NCI-H2081 treated with DMSO at 0.1 percent for 48 hours (cell line): ENCODE results near the gene PLA2G1B.
A peak's percentile ranks its signal among the peaks of the same experiment; 100 is the strongest.

Experiments
- DNase-seq: peaks from one replicate; lab custom pipeline; 2025; lab: John Stamatoyannopoulos, UW

The PLA2G1B gene

DNA sequence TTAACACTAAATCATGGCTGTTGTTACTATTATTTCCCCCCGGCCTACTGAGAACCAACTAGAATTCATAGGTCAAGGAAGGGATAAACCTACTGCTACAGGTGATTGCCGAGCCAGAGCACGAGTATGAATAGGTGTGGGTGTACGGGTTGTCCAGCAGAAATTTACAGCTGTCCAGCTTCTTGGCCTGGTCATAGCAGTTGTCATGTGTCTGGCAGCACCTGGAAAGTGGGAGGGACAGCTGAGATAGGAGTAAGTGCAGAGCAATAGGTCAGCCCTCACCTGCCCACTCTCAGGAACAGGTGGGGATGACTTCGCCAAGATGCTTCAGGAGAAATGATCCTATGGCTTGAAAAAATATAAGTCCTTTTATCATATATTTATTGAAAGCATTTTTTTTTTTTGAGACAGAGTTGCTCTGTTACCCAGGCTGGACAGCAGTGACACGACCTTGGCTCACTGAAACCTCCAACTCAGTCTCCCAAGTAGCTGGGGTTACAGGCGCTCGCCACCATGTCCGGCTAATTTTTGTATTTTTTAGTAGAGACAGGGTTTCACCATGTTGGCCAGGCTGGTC, 2.6 kb downstream of the PLA2G1B start:
- DNase-seq, result no peak

GRCh38 chr12:120323772-120324171, 3.8 kb downstream of the PLA2G1B start:
- DNase-seq, result no peak

DNA sequence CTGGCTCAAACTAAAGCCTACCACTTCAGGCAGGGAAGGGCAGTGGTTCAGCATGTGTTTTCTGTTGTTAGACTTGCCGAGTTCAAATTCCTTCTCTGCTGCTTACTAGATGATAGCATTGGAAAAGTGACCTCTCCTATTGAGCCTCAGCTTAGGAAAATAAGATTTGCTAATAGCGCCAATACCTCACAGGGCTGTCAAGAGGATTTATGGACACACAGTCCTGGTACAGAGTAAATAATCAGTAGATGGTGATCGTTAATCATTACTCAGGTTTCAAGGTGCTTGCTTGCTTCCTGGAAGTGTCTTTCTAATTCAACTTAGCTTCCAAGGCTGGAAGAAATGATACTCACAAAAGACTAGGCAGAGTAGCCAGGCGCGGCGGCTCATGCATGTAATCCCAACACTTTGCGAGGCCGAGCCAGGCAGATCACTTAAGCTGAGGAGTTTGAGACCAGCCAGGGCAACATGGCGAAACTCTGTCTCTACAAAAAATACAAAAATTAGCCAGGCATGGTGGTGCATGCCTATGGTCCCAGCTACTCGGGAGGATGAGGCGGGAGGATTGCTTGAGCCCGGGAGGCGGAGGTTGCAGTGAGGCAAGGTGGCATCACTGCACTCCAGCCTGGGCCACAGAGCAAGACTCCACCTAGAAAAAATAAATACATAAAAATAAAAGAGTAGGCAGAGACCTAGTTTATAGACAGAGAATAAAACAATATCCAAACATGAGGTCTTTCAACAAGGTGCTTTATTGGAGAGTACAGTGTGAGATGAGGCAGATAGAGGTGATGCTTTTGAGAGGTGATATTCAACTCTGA, 6.0 kb downstream of the PLA2G1B start:
- no peak for DNase-seq

GRCh38 chr12:120317224-120318105, 10.1 kb downstream of the PLA2G1B start:
- DNase-seq, result peak; percentile 98

DNA sequence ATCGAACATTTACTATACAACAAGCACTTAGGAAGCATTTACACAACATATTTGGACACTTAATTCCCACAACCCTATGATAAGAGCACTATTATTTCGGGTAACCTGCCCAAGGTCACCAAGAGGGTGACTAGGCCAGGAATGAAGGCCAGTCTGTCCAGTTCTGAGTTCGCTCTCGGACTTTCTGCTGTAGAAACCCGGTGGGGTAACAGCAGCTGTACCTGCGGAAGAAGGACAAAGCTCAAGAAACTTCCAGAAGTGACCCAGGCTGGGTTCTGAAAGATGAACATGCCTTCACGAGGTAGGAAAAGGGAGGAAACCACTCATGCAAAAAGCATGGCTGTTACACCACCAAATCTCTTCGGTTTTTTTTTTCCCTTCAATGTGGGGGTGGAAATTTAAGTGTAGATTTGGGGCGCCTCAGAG, 10.8 kb downstream of the PLA2G1B start:
- no peak for DNase-seq

- no peak for DNase-seq
Observed at GRCh38 chr12:120314220-120314619, 13.4 kb downstream of the PLA2G1B start.

DNA sequence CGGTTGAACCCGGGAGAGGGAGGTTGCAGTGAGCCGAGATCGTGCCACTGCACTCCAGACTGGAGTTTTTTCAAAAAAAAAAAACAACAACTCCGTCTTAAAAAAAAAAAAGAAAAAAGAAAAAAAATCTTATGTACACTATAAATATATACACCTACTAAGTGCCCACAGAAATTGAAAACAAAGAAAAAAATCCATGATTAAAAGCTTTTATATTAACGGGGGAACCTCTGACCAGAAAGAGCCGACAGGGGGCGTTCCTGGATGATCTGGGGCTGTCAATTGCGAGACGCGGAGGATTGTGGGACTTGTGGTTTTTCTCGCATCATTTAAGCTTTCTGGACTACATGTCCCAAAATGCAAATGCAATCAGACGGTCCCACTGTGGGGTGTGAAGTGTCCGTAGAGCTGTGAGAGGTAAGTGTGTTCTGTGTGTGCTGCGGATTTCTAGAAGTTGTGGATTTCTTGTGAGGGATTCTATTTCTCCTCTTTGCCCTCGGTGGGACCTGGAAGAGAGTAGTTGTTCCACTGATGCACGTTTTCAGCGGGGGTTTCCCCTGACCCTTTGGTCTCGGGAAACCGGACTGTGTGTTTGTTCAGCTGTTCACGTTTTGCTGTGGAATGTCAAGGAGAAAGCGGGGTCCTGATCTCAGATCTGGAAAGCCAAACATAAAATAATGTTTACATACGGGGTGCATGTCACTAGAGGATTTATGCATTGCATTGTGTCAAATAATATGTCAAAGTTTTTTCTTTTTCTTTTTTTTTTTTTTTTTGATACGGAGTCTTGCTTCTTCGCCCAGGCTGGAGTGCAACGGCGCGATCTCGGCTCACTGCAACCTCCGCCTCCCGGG, 25.4 kb downstream of the PLA2G1B start, which contains the start of gene SIRT4:
SIRT4 (plus strand) TSS at position 360 of the 854 bp plus-strand sequence. CDS start 1,241 bp downstream, outside the sequence.
- peak; percentile 76 for DNase-seq

- peak; percentile 81 for DNase-seq
Observed at GRCh38 chr12:120292661-120293531, 34.7 kb downstream of the PLA2G1B start, which contains the start of gene RNU4-1. Gene RNU4-1 (minus strand): TSS chr12:120293237.

- DNase-seq, result no peak
Observed at GRCh38 chr12:120292411-120292660, 35.2 kb downstream of the PLA2G1B start.

DNA sequence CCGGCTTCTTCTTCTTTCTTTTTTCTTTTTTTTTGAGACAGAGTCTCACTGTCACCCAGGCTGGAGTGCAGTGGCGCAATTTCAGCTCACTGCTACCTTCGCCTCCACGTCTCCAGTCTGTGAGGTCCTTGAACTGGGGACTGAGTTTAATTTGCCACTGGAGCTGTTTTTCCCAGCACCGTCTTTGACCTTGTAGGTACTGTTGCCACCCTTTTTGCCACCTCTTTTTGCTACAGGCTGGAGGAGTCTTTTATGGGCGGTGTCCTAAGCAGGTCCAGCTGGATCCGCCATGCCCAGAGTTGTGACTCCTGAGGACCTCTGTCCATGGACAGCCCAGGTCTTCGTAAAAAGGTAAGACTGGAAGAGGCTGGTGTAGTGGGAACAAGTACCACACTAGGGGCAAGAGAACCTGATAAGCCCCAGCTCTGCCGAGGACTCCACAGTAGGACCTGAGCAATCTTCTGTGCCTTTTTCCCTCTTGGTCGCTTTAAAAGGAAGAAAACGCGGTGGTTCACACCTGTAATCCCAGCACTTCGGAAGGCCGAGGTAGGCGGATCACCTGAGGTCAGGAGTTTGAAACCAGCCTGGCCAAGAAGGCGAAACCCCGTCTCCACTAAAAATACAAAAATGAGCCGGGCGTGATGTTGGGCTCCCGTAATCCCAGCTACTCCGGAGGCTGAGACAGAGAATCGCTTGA, 36.8 kb downstream of the PLA2G1B start:
- DNase-seq, result no peak

DNA sequence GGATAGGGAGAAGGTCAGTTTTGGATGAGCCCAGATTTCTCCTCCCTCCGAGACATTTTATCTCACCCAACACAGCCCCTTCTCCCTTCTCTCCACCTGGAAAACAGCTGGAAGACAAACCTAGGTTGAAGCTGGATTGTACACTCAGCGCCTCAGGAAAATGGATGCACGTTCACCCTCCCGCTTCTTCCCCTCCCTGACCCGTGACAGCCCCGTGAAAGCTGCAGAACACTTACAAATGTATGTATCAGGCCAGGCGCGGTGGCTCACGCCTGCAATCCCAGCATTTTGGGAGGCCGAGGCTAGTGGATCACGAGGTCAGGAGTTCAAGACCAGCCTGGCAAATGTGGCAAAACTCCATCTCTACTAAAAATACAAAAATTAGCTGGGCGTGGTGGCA, 40.1 kb downstream of the PLA2G1B start:
- DNase-seq, result no peak

DNA sequence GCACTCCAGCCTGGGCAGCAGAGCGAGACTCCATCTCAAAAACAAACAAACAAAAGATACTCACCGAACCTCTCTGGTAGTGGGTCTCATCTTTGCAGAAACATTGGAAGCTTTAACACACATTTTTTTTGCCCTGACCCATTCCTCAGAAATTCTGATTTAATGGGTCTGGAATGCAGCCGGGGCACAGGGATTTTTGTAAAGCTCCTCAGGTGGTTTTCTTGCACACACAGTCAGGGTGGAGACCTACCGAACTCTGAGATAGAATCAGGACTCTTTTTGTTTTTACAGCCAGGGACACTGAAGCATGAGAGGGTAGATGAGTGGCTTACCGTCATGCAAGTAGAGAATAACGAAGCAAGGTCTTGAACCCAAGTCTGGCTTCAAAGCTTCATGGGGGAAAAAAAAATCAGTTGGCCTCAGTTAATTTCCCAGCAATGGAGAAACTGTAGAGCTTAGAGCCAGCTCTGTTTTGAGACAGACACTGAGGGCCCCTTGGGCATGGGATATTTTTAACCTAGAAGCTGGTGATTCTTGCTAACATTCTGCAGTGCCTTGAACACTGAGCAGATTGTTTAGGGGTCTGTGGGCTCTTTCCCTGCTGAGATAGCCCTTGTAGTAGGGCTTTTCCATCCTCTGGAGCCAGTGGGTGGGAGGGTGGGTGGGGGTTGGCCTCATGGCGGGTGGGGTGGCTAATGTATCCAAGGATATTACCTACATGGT, 40.6 kb downstream of the PLA2G1B start:
- DNase-seq, result no peak

DNA sequence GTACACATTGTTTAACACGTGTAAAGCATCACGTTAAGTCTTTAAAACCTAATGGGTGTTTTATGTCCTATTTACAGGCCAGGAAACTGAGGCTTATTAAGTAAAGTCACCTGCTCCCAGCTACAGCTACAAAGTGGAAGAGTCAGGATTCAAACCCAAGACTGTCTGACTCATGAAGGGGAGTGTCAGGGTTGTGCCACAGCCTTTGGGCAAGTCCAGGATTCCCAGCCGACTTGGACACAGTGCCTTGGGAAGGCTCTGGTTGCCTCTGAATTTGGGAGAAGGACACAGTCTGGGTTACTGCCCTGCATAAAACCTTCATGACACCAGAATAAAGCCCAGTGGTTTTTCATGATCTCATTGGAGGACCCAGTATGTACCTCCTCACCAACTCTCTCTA, 43.2 kb downstream of the PLA2G1B start:
- no peak for DNase-seq

DNA sequence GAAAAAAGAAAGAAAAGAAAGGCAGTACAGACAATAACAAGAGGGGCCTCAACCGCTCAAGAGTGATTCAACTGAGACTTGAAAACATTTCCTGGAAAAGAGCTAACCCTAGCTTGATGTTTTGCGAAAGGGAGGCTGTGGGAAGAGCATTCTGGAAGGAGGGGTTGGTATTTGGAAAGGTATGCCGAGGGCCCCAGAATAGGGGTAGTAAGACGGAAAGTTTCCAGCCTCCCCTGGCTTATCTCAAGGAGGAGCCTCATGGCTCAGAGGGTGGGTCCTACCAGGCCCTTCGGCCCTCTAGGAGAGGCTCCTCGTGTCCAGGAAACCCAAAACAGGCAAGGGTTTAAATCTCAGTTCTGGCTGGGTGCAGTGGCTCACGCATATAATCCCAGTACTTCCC, 44.3 kb downstream of the PLA2G1B start:
- DNase-seq, result no peak

GRCh38 chr12:120278137-120279069, 49.2 kb downstream of the PLA2G1B start:
- DNase-seq, result no peak

DNA sequence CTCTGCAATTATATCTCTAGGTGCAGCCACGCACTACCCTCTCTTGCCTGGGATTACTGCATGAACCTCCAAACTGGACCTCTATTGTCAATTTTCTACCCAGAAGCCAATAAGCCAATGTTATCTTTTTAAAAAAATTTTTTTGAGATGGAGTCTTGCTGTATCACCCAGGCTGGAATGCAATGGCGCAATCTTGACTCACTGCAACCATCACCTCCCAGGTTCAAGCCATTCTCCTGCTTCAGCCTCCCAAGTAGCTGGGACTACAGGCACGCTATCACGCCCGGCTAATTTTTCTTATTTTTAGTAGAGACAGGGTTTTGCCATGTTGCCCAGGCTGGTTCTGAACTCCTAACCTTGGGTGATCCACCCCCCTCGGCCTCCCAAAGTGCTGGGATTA, 50.8 kb downstream of the PLA2G1B start:
- no peak for DNase-seq
